Stimulated activated CD4-positive, alpha-beta T cell treated with anti-CD3 and anti-CD28 coated beads, TNF-alpha, amount 100 ng/mL, for 48 hours (primary cell): ENCODE results near the gene ANKRD29.
"Not testable (repeated sequence)": the region's sequence is repeated elsewhere in the genome, so short reads cannot be mapped to it uniquely, and the experiment has no call there.

Experiments
- DNase-seq, 3 donors: peaks; one replicate each; pipeline ENCODE4 v3.0.0-alpha.2; 2020; ENCODE audit warnings: low read depth in 3 of 3

The ANKRD29 gene

DNA sequence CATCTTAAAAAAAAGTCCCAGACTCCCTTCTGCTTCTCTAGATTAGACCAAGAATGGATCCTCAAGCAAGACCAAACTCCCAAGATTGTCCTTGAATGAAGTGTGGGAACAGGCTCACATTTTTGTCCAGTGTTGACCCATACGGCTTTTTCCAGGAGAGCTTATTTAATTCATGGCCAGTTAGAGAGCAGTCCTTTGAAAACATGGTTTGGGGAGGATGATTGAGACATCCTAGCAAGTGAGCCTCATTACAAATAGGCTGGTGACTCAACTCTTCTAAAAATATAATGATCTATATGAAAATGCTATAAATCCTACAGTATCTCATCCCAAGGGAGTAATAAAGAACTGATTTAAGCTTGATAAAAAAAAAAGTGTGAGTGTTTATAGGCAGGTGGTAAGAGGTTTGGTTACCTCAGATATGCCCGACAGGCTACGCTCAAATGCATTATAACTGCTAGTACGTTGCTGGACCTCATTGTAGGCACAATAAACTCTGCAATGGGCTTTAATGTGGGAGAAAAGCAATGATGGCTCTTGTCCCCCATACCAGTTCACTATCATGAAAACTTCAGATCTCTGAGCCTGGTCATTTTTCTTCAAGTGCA lies 17.0 kb downstream of the ANKRD29 start:
- DNase-seq, result no peak

- no peak for DNase-seq
Observed at GRCh38 chr18:23643815-23644490, 18.8 kb downstream of the ANKRD29 start.

- no peak for DNase-seq
Observed at GRCh38 chr18:23641937-23642666, 20.6 kb downstream of the ANKRD29 start.

GRCh38 chr18:23641143-23641720 lies 21.5 kb downstream of the ANKRD29 start:
- DNase-seq, result no peak

- no peak for DNase-seq
Observed at GRCh38 chr18:23640052-23640451, 22.7 kb downstream of the ANKRD29 start.

DNA sequence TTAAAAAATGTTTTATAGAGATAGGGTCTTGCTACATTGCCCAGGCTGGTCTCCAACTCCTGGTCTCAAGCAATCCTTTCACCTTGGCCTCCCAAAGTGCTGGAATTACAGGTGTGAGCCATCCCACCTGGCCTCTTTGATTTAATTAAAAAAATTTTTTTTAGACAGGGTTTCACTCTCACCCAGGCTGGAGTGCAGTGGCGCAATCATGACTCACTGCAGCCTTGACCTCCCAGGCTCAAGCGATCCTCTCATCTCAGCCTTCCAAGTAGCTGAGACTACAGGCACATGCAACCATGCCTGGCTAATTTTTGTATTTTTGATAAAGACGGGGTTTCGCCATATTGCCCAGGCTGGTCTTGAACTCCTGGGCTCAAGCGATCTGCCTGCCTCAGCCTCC lies 26.3 kb downstream of the ANKRD29 start:
- not testable (repeated sequence) for DNase-seq

GRCh38 chr18:23636071-23636399 lies 26.7 kb downstream of the ANKRD29 start:
- no peak for DNase-seq

GRCh38 chr18:23635283-23636070 lies 27.2 kb downstream of the ANKRD29 start:
- DNase-seq, result no peak

DNA sequence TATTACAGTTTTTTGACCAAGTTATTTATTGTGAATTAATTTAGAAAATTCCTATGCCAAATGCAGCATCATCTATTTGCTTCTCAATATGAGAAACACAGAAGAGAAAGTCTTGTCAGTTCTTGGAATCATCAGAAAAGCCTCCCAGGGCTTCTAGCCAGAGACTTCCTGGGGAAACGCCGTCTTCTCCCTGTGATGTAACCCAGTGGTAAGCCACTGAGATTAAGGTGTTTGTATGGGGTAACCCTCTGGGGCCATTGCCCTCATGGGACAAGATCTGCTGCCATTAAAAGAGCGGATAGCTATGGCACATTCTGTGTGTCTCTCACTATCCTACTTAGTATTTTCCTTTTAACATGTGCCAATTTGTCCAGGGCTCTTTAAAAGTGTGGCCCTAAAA lies 28.0 kb downstream of the ANKRD29 start:
- no peak for DNase-seq

DNA sequence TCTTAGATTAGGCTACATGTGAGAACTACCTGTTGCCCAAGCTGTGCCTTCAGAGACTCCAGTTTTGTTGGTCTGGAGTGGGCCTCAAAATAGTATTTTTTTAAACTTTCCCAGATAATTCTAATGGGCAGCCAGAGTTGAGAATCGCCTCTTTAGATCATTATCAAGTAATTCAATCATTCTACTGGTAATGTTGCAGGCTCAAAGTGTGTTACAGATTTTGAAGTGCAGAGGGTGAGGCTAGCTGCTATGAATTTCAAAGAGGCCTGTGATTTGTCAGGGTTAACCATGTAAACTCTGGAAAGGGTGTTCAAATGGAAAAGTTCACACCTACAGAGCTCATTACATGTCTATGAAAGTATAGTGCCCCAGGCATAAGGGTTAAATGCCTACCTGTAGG lies 30.1 kb downstream of the ANKRD29 start:
- DNase-seq, result no peak

DNA sequence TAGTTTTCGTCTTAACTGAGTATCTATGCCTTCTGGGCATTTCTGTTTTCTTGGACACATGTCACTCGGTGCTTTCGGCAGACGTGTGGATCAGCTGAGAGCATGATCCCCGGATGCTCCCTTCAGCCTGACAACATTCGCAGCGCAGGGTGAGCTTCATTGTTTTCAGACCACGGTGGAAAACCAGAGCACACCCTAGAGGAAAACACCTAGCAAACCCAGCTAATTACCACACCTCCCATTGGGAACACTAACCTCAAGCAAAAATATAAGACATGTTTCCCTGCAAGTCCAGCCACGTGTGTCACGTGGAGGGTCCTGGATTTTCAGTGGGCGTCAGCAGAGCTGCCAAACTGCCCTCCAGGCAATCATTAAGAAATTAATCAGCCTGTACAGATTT lies 31.0 kb downstream of the ANKRD29 start:
- DNase-seq, result no peak

- DNase-seq, result no peak
Observed at GRCh38 chr18:23631312-23631711, 31.4 kb downstream of the ANKRD29 start.

GRCh38 chr18:23629444-23629946 lies 33.2 kb downstream of the ANKRD29 start:
- DNase-seq, result no peak

GRCh38 chr18:23627970-23628369 lies 34.7 kb downstream of the ANKRD29 start:
- DNase-seq, result no peak

GRCh38 chr18:23627321-23627720 lies 35.4 kb downstream of the ANKRD29 start:
- no peak for DNase-seq

DNA sequence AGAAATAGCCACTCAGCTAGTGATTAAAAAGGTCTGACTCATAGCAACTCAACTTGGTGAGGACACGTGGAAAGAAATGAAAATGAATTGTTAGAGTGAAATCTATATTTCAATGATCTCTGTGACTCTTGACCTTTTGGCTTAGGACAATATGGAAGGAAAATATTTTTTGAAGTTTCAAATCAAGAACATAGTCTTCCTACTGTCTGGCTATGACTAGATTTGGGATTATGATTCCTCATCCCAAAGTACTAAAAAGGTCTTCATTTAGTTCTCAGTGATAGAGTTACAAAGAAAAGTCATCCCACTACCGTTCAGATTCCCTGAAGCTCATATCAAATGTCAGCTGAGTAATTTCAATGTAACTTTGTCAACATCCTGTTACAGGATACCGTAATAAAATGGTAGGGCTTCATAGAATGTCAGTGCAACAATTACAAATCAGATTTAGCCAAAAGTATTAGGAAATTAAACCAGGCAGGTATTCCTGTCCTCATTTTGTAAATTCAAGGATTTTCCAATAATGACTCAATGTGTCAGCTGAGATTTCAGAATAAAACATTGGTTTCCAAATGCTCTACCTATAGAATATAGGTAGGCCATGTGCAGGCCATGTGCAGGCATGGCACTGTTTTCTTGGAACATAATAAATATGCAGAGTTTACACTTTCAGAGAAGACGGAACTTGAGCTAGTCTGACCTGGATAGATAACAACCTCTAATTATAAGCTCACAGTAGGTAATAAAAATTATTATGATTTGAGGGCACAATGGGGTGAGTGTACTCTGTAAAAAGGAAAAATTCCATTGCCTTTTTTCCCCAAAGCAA lies 36.0 kb downstream of the ANKRD29 start:
- DNase-seq, result no peak

DNA sequence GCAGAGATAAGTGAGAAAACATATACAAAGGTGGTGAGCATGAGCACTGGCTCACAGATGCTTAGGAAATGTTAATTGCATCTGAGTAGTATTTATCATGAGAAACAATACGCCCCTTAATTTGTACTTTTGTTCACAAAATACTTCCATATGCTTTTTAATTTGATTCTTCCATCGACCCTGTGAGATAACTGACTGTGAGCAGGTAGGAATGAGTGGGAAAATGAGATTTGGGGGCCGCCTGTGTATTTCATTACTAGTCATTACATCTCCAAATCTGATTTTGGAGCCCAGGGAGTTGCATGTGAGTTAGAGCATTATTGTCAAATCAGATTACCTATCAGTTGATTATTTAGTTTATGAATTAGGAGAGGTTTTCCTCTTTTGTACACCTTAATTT lies 39.7 kb downstream of the ANKRD29 start:
- no peak for DNase-seq

DNA sequence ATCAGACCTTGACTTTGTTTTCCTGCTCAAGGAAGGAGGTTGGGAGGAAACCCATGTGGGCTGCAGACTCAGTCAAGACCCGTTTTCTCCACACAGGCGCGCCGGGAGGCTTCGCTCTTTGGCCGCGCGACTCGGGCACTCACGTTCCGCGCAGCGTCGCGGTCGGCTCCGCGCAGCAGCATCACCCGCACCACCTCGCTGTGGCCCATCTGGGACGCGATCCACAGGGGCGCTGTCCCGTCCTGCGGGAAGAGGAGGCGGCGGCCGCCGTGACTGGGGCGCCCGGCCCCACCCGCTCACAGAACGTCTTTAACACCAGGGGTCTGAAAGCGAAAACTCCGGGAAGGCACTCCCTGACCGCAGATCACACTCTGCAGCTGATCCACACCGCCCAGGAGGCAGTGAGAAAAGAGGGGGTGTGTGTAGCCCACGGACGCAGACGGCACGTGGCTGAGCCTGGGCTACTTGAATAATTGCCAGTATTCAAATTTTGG lies 43.3 kb downstream of the ANKRD29 start:
- DNase-seq, result no peak

- DNase-seq, result no peak
Observed at GRCh38 chr18:23618862-23619387, 43.8 kb downstream of the ANKRD29 start.

DNA sequence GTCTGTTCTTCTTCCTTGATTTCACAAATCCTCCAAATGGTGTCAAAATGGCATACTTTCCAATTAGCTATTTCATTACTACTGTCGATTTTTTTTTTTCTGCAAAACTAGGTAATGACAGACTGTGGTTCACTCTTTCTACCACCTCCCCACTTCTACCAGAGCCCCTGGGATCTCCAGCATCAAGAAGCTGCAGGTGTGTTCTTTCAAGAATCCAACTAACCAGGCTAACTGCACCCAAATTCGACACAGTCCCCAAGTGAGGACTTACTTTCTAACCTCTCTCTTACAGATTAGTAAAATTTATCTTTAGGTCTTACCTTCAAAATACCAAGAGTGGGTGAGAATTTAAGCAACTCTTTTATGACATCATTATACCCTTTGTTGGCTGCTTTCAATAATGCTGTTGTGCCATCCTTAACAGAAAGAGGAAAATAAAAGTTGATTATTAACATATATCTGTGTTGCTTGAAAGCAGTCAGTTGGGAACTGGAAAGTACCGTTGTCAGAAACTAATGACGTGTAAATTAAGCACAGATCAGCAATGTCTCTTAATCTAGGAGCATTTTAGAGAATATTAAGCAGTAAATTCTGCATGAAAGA lies 45.2 kb downstream of the ANKRD29 start:
- DNase-seq, result no peak
